Activated CD8-positive, alpha-beta memory T cell treated with anti-CD3 and anti-CD28 coated beads for 48 hours (primary cell): ENCODE data around the gene ITGB1.
"Not testable (repeated sequence)": the region's sequence is repeated elsewhere in the genome, so short reads cannot be mapped to it uniquely, and the experiment has no call there.

ENCODE experiments used
- DNase-seq, 3 experiments: peaks; one replicate each; pipeline ENCODE4 v3.0.0-alpha.2; 2020; ENCODE audit warnings: low read depth in 2 of 3, low spot score in 2 of 3

ITGB1 gene

DNA sequence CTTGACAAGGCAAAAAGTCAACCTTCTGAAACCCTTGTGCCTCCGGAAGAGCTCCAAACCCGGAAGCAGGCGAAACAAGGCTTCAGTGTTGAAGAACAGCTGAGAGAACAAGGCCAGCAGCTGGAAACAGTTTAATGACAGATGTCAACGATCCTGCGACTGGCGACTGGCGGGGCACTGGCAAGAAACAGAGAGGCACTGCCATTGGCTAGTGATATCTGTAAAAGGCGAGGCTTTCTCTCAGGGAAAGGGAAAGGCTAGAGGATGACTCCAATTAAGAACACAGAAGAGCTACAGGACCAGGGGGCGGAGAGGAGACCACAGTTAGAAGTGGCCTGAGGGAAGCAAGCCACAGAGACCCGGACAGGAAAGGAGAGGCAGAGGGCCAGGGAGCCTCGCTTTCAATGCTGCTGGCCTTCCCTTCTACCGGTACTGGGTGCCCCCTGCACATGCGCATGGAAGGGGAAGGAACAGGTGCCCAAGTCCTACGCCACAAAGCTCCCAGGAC is 19.4 kb downstream of the ITGB1 start:
- DNase-seq = no peak

DNA sequence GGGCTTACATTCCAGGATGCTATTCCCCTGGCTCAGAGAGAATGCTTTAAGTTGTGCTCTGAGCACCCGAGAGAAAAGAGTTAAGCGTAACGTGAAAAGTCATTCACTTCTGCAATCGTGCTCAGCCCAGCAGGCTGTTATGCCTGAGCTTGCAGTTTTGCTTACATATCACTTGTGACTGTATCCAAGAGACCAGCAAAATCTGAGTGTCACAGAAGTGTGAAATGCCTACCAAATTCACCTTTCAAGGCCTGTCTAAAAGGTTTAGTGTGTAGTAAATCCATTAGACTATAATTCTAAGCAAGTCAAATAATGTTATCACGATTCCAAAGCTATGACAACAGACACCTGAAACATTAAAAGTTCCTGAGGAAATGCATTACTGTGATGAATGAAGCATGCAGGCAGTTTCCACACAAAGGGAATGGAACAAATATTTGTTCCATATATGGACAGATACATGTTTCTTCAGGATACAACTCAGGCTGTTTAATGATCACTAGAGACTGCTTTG is 20.1 kb downstream of the ITGB1 start:
- DNase-seq = no peak

DNA sequence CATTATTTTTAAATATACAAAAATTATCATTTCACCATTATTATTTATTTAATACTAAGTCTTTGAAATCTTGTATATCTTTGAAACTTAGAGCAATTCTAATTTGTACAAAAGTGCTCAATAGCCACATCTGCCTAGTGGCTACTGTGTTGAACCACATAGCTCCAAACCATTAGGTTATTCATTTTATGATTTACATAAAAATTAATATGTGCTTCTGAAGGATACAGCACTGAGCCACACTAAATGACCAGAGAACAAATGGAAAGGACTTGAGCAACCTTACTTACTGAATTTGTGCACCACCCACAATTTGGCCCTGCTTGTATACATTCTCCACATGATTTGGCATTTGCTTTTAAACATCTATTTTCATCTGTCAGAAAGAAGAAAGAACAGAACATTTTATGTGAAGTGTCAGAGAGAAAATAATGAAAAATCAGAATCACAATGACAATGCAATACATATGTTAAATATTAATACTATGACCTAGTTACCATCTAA is 25.8 kb downstream of the ITGB1 start:
- DNase-seq = no peak

DNA sequence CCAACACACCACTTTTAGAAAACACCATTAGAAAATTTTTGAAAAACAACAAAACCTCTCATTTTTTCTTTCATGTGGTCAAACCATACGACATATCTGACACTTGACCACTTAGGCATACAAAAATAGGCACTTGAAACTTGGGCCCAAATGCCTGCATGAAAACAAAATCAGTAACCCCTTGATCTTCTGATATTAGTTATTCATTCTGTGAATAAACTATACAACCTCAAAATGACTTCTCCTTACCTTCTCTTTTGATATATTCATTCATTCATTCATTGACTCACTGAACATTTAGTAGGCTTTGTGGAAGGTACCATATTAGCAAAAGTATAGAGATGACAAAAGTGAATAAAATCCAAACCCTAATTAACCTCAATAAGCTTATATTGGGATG is 26.4 kb downstream of the ITGB1 start:
- no peak for DNase-seq

DNA sequence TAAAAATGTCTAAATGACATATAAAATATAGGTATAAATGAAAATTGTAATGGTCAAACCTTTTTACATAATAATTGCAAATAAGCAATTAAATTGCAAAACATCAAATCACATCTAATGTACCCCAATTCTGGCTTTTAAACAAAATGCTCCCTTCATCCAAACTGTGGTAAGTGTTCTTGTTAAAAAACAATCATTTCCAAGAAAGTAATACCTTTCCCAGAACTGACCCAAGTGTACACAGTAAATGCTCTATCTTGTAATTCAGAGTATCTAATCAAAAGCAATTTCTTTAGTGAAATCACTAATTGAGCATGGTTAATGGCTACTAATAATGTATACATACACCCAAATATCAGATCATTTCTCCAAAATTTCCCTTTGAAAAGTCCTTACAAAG is 28.0 kb downstream of the ITGB1 start:
- DNase-seq = no peak

DNA sequence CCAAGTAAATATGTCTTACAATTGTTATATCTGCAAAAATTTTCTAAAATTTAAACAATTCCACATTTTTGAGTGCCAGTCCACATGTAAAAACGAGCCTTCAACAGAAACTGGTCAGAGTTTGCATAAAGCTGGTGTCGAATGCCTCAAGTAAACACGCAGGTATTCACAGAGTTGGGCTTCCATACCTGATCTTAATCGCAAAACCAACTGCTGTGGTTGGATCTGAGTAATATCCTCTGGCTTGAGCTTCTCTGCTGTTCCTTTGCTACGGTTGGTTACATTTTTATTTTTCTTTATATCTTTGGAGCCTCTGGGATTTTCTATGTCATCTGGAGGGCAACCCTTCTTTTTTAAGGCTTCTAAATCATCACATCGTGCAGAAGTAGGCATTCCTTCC is 28.4 kb downstream of the ITGB1 start:
- no peak for DNase-seq

DNA sequence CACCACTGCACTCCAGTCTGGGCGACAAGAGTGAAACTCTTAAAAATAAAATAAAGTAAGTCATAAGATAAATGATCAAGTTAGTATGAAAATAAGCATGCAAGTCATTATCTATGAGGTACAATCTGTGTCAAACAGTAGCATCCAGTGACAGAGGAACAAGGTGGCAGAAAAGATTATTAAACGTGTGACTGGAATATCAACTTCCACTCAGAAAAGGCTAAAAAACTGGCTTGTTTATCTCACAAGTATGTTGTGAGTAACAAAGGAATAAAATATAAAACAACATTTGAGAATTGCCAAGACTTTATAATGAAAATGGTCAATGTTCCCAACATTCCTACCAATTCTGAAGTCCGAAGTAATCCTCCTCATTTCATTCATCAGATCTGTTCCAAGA is 30.3 kb downstream of the ITGB1 start:
- no peak for DNase-seq

DNA sequence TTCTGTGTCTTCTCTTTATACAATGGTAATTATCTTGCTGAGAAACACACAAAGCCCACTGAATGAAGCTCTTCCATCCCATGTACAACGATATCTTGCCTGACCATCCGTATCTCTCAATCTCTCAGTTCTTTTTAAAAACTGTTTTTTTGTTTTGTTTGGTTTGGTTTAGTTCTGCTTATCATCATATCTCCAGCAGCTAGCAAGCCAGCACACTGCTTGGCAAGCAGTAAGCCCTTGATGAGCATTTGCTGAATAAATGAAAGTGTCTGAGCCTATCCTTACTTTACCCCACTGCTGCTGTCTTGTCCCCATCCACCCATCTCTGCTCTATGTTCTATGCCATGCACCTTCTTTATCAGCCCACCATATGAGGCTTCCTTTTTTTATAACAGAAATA is 34.2 kb downstream of the ITGB1 start:
- DNase-seq = no peak

DNA sequence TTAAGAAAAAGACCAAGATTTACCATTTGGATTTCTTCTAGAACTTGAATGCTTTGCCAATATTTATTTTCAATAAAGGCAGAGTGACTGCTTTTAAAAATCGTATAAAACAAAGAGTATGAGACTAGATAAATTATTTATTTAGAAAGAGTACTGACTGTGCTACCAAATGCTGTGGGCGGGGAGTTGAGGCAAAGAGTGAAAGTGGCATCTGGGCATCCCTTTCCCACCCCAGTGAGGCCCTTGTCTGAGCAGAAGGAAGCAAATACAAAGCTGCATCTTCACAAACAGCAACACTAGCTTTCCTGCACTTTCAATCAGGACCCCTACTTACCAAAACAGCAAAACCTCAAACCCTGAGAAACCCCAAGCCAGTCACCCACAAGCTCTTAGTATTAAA is 34.9 kb downstream of the ITGB1 start:
- no peak for DNase-seq

DNA sequence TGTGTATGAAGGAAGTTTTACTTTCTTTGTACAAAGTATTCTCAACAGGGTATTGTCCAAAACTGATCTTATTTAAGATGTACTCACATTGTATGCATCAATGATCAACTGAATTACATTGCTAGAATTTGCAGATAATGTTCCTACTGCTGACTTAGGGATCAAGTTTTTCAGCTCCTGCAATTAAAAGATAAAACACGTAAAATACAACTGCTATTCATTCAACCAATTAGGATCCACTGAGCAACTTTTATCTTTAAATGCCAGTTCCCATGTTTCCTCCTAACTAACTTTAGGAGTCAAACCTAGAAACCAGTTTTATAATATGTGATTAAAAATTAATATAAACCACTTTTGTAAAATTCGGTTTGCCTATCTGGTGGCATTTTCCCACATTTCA is 35.9 kb downstream of the ITGB1 start:
- no peak for DNase-seq

DNA sequence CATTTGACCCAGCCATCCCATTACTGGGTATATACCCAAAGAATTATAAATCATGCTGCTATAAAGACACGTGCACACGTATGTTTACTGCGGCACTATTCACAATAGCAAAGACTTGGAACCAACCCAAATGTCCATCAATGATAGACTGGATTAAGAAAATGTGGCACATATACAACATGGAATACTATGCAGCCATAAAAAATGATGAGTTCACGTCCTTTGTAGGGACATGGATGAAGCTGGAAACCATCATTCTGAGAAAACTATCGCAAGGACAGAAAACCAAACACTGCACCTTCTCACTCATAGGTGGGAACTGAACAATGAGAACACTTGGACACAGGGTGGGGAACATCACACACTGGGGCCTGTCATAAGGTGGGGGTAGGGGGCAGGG is 40.2 kb downstream of the ITGB1 start:
- not testable (repeated sequence) for DNase-seq

DNA sequence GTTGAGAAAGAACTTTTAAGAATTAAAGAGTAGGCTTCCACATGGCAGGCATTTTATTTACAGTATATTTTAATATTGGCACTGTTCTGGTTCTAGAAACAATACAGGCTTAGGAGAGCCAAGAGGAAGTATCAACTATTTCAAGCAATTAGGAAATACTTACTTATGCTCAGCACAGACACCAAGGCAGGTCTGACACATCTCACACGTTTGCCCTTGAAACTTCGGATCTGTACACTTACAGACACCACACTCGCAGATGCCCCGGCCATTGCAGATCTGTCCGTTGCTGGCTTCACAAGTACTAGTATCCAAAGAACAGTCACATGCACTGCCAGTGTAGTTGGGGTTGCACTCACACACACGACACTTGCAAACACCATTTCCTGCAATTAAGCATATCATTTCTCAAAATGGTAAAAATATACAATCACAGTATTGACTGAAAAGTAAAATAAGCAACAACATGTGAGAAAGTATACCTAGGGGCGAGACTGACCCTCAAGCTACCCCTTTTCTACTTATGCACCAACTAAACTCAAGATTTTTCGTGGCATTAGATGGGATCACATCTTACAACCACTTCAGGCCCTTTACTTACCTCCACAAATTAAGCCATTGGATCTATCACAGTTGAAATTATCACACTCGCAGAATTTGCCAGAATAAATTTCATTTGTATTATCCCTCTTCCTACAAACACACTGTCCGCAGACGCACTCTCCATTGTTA is 46.6 kb downstream of the ITGB1 start:
- no peak for DNase-seq

DNA sequence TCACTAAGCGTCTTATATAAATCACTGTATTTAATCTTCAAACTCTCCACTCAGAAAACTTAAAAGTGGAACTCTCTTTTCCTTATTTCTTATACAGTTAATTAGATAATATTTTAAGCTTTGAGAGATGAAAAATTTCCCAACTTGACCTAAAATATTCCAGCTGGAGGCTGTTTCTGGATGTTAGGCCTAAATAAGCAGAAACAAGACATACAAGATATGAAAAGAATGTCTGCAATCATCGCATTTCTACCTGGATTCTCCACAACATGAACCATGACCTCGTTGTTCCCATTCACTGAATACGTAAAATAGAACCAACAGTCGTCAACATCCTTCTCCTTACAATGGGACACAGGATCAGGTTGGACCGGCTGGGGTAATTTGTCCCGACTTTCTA is 48.1 kb downstream of the ITGB1 start:
- DNase-seq = not testable (repeated sequence)

DNA sequence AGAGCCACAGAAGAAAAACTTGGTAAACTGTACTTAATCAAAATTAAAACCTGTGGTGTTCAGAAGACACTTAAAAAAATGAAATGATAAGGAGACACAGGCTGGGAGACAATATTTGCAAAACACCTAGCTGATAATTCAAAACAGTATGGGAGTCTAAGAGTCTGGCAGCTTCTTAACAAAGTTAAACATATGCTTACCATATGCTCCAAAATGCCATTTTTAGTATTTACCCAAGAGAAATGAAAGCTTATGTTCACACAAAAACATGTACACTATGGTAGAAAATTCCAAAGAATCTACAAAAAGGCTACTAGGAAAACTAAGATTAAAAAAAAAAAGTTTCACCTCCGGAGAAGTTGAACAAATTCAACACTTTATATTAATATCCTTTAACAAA is 48.6 kb downstream of the ITGB1 start:
- DNase-seq = no peak

DNA sequence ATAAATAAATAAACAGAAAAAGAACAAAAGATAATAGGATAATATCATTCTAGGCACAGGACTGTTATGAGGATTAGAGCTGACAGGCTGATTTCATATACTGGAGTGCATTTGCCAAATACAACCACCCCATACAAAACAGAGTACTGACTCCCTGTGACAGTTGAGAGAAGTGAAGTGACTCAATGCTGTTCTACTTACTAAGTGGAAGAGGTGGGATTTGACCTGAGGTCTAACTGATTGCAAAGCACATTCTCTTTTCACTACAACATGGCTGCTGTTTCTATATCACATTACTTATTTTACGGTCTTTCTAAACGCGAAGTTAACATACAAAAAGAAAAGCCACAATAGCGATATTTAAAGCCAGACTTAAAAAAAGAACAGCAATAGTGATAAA is 51.4 kb downstream of the ITGB1 start:
- no peak for DNase-seq

DNA sequence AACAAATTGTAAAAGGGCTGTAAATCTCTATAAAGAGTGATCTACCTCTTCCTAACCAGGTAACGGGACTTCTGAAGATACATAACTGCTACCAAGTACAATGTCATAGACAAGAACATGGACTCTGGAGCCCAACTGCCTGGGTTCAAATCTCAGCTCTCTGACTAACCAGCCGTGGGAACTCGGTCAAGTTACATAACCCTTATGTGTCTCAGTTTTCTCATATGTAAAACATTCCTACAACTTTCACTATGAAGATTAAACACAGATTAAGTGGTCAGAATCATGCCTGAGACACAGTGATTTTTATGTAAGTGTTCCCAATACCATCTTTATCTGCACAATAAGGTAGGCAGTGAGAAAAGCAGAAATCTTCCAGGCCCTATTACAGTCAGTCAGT is 52.6 kb downstream of the ITGB1 start:
- no peak for DNase-seq

DNA sequence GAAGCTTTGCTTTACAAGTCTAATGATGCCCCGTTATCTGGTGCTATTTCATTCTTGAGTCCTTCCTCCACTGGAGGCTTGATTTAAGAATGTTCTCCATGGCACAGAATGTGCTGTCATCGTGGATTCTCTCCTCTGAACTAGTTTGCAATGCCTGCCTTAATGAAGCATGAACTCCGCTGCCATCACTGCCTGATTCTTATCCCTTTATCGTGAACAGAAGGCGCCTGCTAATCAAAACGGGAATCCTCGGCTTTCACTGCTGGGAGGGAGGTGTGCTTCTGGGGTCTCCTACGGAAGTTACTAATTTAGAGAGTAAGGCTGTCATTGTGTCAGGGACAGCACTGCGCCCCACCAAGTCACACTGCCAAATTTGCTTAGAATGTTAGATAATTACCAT is 56.2 kb downstream of the ITGB1 start:
- no peak for DNase-seq

DNA sequence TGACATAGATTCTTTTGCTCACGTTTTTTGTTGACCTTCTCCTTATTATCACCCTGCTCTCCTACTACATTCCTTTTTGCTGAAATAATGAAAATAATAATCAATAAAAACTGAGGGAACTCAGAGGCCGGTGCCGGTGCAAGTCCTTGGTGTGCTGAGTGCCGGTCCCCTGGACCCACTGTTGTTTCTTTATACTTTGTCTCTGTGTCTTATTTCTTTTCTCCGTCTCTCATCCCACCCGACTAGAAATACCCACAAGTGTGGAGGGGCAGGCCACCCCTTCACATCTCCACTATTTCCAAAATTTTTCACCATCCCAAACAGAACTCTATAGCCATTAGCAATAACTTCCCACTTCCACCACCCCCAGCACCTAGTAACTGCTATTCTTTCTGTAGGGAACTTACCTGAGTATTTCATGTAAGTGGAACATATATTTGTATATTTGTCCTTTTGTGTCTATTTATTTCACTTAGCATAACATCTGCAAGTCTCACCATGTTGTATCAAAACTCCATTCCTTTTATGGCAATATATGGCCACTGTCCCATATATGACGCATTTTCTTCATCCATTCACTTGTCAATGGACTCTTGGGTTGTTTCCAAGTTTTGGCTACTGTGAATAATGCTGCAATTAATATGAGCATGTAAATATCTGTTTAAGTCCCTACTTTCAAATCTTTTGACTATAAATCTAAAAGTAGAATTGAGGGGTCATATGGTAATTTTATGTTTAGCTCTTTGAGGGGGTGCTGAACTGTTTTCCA is 62.6 kb downstream of the ITGB1 start:
- DNase-seq = not testable (repeated sequence)

DNA sequence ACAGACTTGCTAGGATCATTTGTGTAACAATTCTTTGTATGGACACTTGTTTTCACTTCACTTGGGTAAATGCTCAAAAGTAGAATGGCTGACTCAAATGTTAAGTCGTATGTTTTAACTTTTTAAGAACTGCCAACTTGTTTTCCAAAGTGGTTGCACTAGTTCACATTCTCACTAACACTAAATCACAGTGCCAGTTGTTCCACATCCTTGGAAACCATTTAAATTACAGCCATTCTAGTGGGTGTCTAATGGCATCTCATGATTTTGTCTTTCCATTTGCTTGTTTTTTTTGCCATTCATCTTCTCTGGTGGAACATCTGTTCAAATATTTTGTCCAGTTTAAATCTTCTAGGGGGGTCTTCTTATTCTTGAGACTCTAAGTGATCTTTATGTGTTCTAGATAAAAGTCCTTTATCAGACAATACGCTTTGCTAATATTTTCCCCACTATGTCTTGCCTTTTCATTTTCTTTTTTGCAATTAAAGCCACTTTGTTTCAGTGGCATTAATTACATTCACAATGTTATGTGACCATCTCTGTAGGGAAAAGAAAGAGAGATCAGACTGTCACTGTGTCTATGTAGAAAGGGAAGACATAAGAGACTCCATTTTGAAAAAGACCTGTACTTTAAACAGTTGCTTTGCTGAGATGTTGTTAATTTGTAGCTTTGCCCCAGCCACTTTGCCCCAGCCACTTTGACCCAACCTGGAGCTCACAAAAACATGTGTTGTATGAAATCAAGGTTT is 63.9 kb downstream of the ITGB1 start:
- no peak for DNase-seq

DNA sequence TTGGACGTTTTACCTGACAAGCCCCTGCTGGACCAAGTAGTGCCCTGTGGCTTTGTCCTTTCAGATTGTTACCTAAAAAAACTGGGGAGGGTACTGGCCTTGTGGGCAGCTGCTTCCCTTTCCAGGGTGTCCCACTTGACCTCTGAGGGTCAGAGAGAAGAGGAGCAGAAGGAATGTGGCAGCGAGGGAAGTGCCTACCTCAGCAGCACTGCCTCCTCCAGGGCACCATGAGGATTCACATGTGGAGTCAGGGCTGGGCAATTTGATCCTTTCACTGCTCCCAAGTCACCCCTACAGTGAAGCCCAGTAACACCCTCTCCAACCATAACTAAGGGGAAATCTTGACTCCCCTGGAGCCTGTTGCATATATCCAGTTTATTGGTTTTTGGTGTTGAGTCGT is 64.6 kb downstream of the ITGB1 start:
- no peak for DNase-seq

DNA sequence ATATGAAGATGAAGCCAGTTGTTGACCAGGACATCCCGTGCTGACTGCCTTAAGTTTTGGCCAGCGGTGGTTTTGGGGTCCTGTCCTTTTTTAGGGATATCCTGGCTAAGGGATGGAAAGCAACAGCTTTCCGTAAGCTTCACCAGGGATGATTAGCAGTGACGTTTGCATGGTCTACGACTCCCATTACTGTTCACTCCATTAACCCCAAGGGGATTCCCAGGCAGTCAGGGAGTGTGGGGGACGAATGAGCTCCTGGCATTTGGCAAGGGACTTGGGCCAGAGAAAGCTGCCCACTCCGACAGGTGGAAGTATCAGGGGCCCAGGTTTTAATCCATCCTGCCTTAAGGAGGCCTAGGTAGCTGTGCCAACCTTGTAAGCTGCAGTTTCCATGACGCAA is 66.8 kb downstream of the ITGB1 start:
- DNase-seq = no peak

DNA sequence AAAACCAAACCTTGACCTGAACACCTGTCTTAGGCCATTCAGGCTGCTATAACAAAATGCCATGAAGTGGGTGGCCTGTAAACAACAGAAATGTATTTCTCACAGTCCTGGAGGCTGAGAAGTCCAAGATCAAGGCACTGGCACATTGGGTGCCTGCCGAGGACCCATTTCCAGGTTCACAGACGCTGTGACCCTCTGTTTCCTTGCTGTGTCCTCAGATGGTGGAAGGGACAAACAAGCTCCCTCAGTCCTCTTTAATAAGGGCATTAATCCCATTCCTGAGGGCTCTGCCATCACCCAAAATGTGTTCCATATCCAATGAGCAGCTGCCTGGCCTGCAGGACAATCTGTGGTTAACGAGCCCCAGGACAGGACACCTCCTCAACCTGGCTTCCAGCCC is 67.6 kb downstream of the ITGB1 start:
- DNase-seq = no peak
